Upper lobe of left lung (tissue), 6 donors: ENCODE data around the gene OR4F15. TPM values are rescaled to one million over a fixed set of nuclear protein-coding genes. Genes with fewer than 3 reads are reported as not detected.

Experiments used
- ATAC-seq, 2 donors: fragments of 200-7000 bp; cut with Tn5 transposase; one replicate each; pipeline ENCODE4 v1.9.1; 2022; ENCODE audit warnings: mild to moderate bottlenecking in 2 of 2, moderate library complexity in 2 of 2; ENCODE audit not compliant: low FRiP score in 2 of 2
- DNase-seq, 2 donors: peaks; one replicate each; pipeline ENCODE4 v3.0.0-alpha.2; 2019 to 2020
- H3K27ac ChIP-seq, 4 donors: fragments of 200-600 bp; sonication (generic); one replicate each; pipeline ENCODE4 v1.5.1; 2016 to 2019
- H3K27me3 ChIP-seq, 4 donors: fragments of 200-600 bp; sonication (generic); one replicate each; pipeline ENCODE4 v1.5.1; 2017 to 2019
- H3K36me3 ChIP-seq, 4 donors: fragments of 200-600 bp; sonication (generic); one replicate each; pipeline ENCODE4 v1.5.1; 2016 to 2019
- H3K4me1 ChIP-seq, 4 donors: fragments of 200-600 bp; sonication (generic); one replicate each; pipeline ENCODE4 v1.5.1; 2018 to 2019
- H3K4me3 ChIP-seq, 4 donors: fragments of 200-600 bp; sonication (generic); one replicate each; pipeline ENCODE4 v1.5.1; 2017 to 2019; ENCODE audit warnings: mild to moderate bottlenecking in 2 of 4, moderate library complexity in 1 of 4
- H3K9me3 ChIP-seq, 4 donors: fragments of 200-600 bp; sonication (generic); one replicate each; pipeline ENCODE4 v1.5.1; 2018 to 2019
- EP300 ChIP-seq, 4 donors: sonication (generic); formaldehyde crosslinking; IDR thresholded peaks; one replicate each; pipeline ENCODE4 v1.5.1; 2017; ENCODE audit warnings: antibody characterized with exemption in 4 of 4, control low read depth in 2 of 4
- POLR2A ChIP-seq, 4 donors: fragments of 450-650 bp; IDR thresholded peaks; one replicate each; pipeline ENCODE4 v1.5.1; 2016 to 2017; ENCODE audit warnings: antibody characterized with exemption in 4 of 4, mild to moderate bottlenecking in 2 of 4
- POLR2AphosphoS5 ChIP-seq, 2 donors: sonication (generic); formaldehyde crosslinking; IDR thresholded peaks; one replicate each; pipeline ENCODE4 v1.5.1; 2017; ENCODE audit warnings: antibody characterized with exemption in 2 of 2
- WGBS, 2 donors: methylation state at CpG; one replicate each; pipeline ENCODE4 v1.1.5; 2017 to 2018; 5-methylcytosine and 5-hydroxymethylcytosine counted together
- total RNA-seq, 6 donors: library from RNA; depleted of rRNA in 4 of 6; stranded (reverse); fragments of >200 nt in 4 of 6; gene quantifications; one replicate each; pipeline versions ENCODE4 v1.1.0 to v1.2.1, GENCODE V29; 2016 to 2021
- TF ChIP-seq, protein P1 (sequence below), 6 experiments: fragments of 450-650 bp in 4 of 6; fragments of 200-600 bp in 2 of 6; sonication (generic) in 2 of 6; IDR thresholded peaks; one replicate each; pipeline ENCODE4 v1.5.1; 2016 to 2019; ENCODE audit warnings: antibody characterized with exemption in 6 of 6
- donor health status: DM: no; HTN: no; CAD: no; lungs with moderate emphysema.
- donor health status: DM: no; HTN: yes; CAD: no; lungs with severe emphysema.

OR4F15 gene
- total RNA-seq, 6 donors from 2014 or later, result not detected

DNA sequence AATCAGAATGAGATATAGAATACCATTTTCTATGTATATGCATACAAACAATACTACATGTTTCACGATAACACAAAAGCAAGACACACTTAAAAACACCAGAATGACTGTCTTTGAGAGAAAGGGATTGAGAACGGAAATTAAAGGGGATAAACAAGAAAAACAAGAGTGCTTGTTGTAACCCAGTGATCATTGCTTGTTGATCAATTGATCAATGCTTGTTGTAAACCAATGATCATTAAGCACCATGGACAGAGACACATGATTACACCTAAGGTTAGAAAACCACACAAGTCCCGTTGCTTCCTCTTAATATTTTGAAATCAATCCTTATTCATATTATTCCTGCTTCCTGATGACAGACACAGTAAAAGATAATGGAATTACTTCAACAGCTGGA lies 1.1 kb upstream of the OR4F15 start:
- TF ChIP-seq EP300 (IDR thresholded peaks at IDR 0.05) (no peak), POLR2A (IDR thresholded peaks at IDR 0.05) (no peak), POLR2AphosphoS5 (IDR thresholded peaks at IDR 0.05) (no peak)
- TF ChIP-seq, protein P1, sequence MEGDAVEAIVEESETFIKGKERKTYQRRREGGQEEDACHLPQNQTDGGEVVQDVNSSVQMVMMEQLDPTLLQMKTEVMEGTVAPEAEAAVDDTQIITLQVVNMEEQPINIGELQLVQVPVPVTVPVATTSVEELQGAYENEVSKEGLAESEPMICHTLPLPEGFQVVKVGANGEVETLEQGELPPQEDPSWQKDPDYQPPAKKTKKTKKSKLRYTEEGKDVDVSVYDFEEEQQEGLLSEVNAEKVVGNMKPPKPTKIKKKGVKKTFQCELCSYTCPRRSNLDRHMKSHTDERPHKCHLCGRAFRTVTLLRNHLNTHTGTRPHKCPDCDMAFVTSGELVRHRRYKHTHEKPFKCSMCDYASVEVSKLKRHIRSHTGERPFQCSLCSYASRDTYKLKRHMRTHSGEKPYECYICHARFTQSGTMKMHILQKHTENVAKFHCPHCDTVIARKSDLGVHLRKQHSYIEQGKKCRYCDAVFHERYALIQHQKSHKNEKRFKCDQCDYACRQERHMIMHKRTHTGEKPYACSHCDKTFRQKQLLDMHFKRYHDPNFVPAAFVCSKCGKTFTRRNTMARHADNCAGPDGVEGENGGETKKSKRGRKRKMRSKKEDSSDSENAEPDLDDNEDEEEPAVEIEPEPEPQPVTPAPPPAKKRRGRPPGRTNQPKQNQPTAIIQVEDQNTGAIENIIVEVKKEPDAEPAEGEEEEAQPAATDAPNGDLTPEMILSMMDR (IDR thresholded peaks at IDR 0.05), result no peak
- DNase-seq, result no peak

DNA sequence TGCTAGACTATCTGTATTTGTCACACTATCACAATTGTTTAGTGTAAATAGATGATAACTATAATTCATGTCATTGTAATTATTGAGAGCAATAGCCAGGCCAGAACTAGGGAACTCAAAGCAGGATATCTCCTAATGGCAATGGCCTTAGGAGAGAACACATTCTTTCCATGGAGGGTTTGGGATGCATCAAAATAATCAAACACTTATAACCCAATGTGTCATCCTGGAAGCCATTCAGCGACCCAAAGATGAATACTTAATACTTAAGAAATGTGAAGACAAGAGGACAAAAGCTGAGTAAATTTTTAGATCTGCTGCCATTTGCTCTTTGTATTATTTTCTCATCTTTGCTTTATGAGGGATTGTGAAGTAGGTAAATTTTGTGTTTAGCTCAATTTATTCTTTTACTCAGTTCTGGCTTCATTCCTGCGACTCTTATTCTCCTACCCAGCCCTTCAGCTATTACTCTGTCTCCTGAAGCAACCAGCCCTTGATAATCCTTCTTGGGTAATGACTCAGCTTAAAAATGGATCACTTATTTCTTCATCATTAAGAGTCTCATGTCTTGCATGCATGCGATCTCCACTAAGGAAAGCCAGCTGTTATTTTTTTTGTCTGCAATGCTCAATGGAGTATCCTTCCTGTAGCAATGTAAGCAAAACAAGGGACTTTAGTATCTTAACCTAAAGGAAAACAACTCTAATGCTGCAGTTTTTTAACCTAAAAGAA lies 2.0 kb downstream of the OR4F15 start:
- H3K27ac ChIP-seq, result no peak overlapping the region
- no peaks in the 10 kb centered on the region for H3K27me3 ChIP-seq
- no peak for ATAC-seq
- DNase-seq, result no peak
- TF ChIP-seq, protein P1 (IDR thresholded peaks at IDR 0.05), result no peak
- no peak overlapping the region for H3K4me3 ChIP-seq
- H3K4me1 ChIP-seq, result no peaks in the 10 kb centered on the region
- H3K36me3 ChIP-seq, result no peaks in the 10 kb centered on the region
- no peaks in the 10 kb centered on the region for H3K9me3 ChIP-seq
- 75 to 79% methylated on average over 3 of the region's 3 CpGs for WGBS, 2 donors

More for the DNA sequence above, 1.1 kb upstream of the OR4F15 start:
- Histone ChIP-seq H3K4me1 (no peaks in the 10 kb centered on the region), H3K27me3 (no peaks in the 10 kb centered on the region), H3K9me3 (no peaks in the 10 kb centered on the region), H3K4me3 (no peak overlapping the region), H3K27ac (no peak overlapping the region), H3K36me3 (no peaks in the 10 kb centered on the region)
- WGBS, 2 donors, result 56 to 57% methylated on average over 3 of the region's 3 CpGs
- no peak for ATAC-seq

DNA sequence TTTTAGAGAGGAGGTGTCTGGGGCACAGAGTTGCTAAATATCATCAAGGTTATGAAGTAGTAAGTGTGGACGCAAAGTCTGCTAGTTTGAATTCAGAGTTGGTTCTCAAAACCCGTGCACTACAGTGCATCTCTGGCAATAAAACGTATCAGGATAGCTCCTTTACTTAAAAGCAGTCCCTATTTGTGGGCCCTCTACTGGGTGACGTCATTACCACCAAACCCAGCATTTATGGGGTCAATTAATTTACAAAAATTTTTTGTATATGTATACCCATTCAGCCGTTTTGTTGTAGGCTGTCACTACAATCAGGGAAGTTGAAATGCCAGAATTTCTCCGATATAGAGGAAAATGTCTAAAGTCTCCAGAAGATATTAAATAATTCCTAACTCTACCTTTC lies 8.8 kb downstream of the OR4F15 start:
- ATAC-seq, result no peak
- Histone ChIP-seq H3K27ac (no peak overlapping the region), H3K9me3 (no peaks in the 10 kb centered on the region), H3K4me3 (no peak overlapping the region), H3K4me1 (no peaks in the 10 kb centered on the region), H3K36me3 (no peaks in the 10 kb centered on the region), H3K27me3 (no peaks in the 10 kb centered on the region)
- DNase-seq, result no peak
- TF ChIP-seq POLR2AphosphoS5 (IDR thresholded peaks at IDR 0.05), result no peak
- TF ChIP-seq EP300 (IDR thresholded peaks at IDR 0.05), result no peak
- TF ChIP-seq, protein P1 (IDR thresholded peaks at IDR 0.05), result no peak
- no peak for TF ChIP-seq POLR2A (IDR thresholded peaks at IDR 0.05)
- WGBS, 2 donors, result 64 to 73% methylated on average over 6 of the region's 6 CpGs

DNA sequence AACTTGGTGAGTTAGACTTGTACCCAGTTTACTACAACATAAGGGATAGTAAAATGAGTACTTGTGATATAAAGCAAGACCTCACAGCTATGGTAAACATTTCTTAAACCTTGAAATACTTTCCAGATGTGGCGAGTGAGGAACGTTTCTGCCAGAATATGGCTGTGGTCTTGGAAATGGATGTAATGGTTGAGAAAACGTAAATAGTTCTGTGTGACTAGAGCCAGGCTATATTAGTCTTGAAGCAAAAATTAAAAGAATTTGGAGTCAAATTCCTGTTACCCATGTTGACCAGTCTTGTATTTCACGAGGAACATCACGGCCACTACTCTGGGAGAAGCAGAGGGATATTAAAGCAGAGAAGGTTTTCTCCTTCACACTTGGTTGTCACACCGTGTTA lies 15.3 kb downstream of the OR4F15 start:
- Histone ChIP-seq H3K36me3 (no peaks in the 10 kb centered on the region), H3K9me3 (no peaks in the 10 kb centered on the region), H3K27me3 (no peaks in the 10 kb centered on the region), H3K4me3 (no peak overlapping the region), H3K27ac (no peak overlapping the region), H3K4me1 (no peaks in the 10 kb centered on the region)
- DNase-seq, result no peak
- no peak for ATAC-seq
- WGBS, 2 donors, result 74 to 82% methylated on average over 6 of the region's 6 CpGs
- TF ChIP-seq, protein P1 (IDR thresholded peaks at IDR 0.05), result no peak
- TF ChIP-seq POLR2A (IDR thresholded peaks at IDR 0.05) (no peak), POLR2AphosphoS5 (IDR thresholded peaks at IDR 0.05) (no peak), EP300 (IDR thresholded peaks at IDR 0.05) (no peak)

DNA sequence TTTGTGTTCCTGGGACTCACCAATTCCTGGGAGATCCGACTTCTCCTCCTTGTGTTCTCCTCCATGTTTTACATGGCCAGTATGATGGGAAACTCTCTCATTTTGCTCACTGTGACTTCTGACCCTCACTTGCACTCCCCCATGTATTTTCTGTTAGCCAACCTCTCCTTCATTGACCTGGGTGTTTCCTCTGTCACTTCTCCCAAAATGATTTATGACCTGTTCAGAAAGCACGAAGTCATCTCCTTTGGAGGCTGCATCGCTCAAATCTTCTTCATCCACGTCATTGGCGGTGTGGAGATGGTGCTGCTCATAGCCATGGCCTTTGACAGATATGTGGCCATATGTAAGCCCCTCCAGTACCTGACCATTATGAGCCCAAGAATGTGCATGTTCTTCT lies 16.8 kb downstream of the OR4F15 start:
- TF ChIP-seq EP300 (IDR thresholded peaks at IDR 0.05) (no peak), POLR2A (IDR thresholded peaks at IDR 0.05) (no peak), POLR2AphosphoS5 (IDR thresholded peaks at IDR 0.05) (no peak)
- TF ChIP-seq, protein P1 (IDR thresholded peaks at IDR 0.05), result no peak
- ATAC-seq (no peak), DNase-seq (no peak)
- Histone ChIP-seq H3K4me3 (no peak overlapping the region), H3K4me1 (no peaks in the 10 kb centered on the region), H3K9me3 (peaks cover 0 to under 1% (median 0%) of the 10 kb centered on the region in 4 donors), H3K36me3 (no peaks in the 10 kb centered on the region), H3K27me3 (no peaks in the 10 kb centered on the region), H3K27ac (no peak overlapping the region)
- 76 to 85% methylated on average over 5 of the region's 5 CpGs for WGBS, 2 donors
